ENCODE data around the gene PPP2R5A. TPM values are rescaled to one million over a fixed set of nuclear protein-coding genes. Genes with fewer than 3 reads are reported as not detected.

Gene PPP2R5A
- total and polyA plus RNA-seq, 2 of the 8 experiments (the other 6 are each of a cell fraction or from before 2014, with no cell fraction given) = 14.6 to 36.3 TPM

GRCh38 chr1:212367474-212368072 lies 82.4 kb downstream of the PPP2R5A start (continued):
- TF ChIP-seq ATF2 (IDR thresholded peaks at IDR 0.05; ENCODE audit: low read length) = no peak
- TF ChIP-seq TBP (IDR thresholded peaks at IDR 0.05; ENCODE audit: low read depth, low read length) = no peak
- TF ChIP-seq MAX (IDR thresholded peaks at IDR 0.05) = no peak
- TF ChIP-seq FOSL1 (IDR thresholded peaks at IDR 0.05; ENCODE audit: insufficient read depth, low read depth, low read length) = no peak
- no peak for TF ChIP-seq HDAC2 (IDR thresholded peaks at IDR 0.05; ENCODE audit: borderline replicate concordance in 1 of 2, low read depth in 2 of 2, low read length in 2 of 2)
- TF ChIP-seq CBX8 (IDR thresholded peaks at IDR 0.05; ENCODE audit: borderline replicate concordance, low read depth, low read length) = no peak
- TF ChIP-seq CREB1 (IDR thresholded peaks at IDR 0.05) = no peak
- no peak for TF ChIP-seq TAF7 (optimal IDR thresholded peaks at IDR 0.05; ENCODE audit: borderline replicate concordance, low read depth, low read length)
- no peak for TF ChIP-seq CHD2 (IDR thresholded peaks at IDR 0.05; ENCODE audit: low read length)
